Prostate gland (tissue), 2 donors: ENCODE results near the gene PGGHG.

Experiments used
- POLR2A ChIP-seq: fragments of 450-650 bp; IDR thresholded peaks from one replicate; pipeline ENCODE4 v1.6.1; 2016; ENCODE audit warnings: antibody characterized with exemption, mild to moderate bottlenecking
- POLR2AphosphoS5 ChIP-seq: sonication (generic); formaldehyde crosslinking; IDR thresholded peaks from one replicate; pipeline ENCODE4 v1.6.1; 2017; ENCODE audit warnings: antibody characterized with exemption
- TF ChIP-seq, protein P1 (sequence below), 4 experiments: fragments of 200-600 bp in 2 of 4; fragments of 450-650 bp in 2 of 4; sonication (generic) in 2 of 4; IDR thresholded peaks; 1 replicate in 3 of 4; 2 replicates in 1 of 4; pipeline ENCODE4 v1.5.1; 2016 to 2019; ENCODE audit warnings: antibody characterized with exemption in 4 of 4, mild to moderate bottlenecking in 2 of 4, moderate library complexity in 2 of 4

DNA sequence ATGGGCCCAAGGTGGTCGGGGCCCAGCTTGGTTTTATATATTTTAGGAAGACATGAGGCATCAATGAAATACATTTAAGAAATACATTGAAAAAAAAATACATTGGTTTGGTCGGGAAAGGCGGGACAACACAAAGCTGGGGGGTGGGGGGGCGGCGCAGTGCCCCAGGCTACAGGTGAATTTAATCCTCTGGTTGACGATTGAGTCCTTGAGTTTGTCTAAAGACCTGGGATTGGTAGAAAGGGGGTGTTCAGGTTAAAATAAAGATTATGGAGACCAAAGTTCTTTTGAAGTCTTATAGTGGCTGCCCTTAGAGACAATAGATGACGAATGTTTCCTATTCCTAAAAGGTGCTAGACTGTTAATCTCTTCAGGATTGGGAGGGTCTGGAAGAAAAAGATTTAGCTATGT lies 28.0 kb downstream of the PGGHG start:
- TF ChIP-seq, protein P1, sequence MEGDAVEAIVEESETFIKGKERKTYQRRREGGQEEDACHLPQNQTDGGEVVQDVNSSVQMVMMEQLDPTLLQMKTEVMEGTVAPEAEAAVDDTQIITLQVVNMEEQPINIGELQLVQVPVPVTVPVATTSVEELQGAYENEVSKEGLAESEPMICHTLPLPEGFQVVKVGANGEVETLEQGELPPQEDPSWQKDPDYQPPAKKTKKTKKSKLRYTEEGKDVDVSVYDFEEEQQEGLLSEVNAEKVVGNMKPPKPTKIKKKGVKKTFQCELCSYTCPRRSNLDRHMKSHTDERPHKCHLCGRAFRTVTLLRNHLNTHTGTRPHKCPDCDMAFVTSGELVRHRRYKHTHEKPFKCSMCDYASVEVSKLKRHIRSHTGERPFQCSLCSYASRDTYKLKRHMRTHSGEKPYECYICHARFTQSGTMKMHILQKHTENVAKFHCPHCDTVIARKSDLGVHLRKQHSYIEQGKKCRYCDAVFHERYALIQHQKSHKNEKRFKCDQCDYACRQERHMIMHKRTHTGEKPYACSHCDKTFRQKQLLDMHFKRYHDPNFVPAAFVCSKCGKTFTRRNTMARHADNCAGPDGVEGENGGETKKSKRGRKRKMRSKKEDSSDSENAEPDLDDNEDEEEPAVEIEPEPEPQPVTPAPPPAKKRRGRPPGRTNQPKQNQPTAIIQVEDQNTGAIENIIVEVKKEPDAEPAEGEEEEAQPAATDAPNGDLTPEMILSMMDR (IDR thresholded peaks at IDR 0.05), result no peak
- TF ChIP-seq POLR2A (no peak), POLR2AphosphoS5 (no peak)
